GM23338 (cell line): ENCODE results near the gene GADL1. TPM values are rescaled to one million over a fixed set of nuclear protein-coding genes. Genes with fewer than 3 reads are reported as not detected.

ENCODE experiments used
- CREB1 ChIP-seq: fragments of 250-450 bp; sonication (Bioruptor Pico); IDR thresholded peaks from 2 replicates; pipeline ENCODE4 v1.5.0; 2020; ENCODE audit warnings: low read depth, mild to moderate bottlenecking, moderate library complexity
- CTCF ChIP-seq, 2 experiments: fragments of 200-600 bp in 1 of 2; sonication (generic) in 1 of 2; conservative IDR thresholded peaks; 2 replicates each; pipeline versions ENCODE4 v1.5.1 to v1.6.1; 2016 to 2017; ENCODE audit warnings: antibody characterized with exemption in 2 of 2, low read depth in 2 of 2, mild to moderate bottlenecking in 2 of 2, moderate library complexity in 1 of 2
- ETS1 ChIP-seq: IDR thresholded peaks from 2 replicates; pipeline ENCODE4 v1.6.1; 2016; ENCODE audit warnings: antibody characterized with exemption
- EZH2phosphoT487 ChIP-seq: fragments of 200-600 bp; sonication (generic); IDR thresholded peaks from one replicate; pipeline ENCODE4 v1.8.1; 2018; ENCODE audit warnings: antibody characterized with exemption; ENCODE audit not compliant: unreplicated experiment
- JUNB ChIP-seq: IDR thresholded peaks from one replicate; pipeline ENCODE4 v1.6.1; 2016; ENCODE audit warnings: antibody characterized with exemption; ENCODE audit not compliant: unreplicated experiment
- REST ChIP-seq: IDR thresholded peaks from one replicate; pipeline ENCODE4 v1.6.1; 2018; ENCODE audit warnings: antibody characterized with exemption; ENCODE audit not compliant: unreplicated experiment
- ZNF462 ChIP-seq: fragments of 250-450 bp; sonication (Bioruptor Pico); IDR thresholded peaks from 2 replicates; pipeline ENCODE4 v1.5.0; 2020; ENCODE audit warnings: mild to moderate bottlenecking, moderate library complexity
- polyA plus RNA-seq: library from polyadenylated mRNA; unstranded; fragments of >200 nt; fragmentation: Nextera tagmentation; extraction: Ambion mirVana; gene quantifications from 2 replicates; pipeline ENCODE4 v1.2.1, GENCODE V29; 2016
- total RNA-seq: library from RNA; depleted of rRNA; stranded (reverse); fragments of >200 nt; shearing (Covaris generic); gene quantifications from 2 replicates; pipeline ENCODE4 v1.2.3, GENCODE V29; 2014

The GADL1 gene
- total and polyA plus RNA-seq, 2 experiments from 2014 or later = 0.35 to 0.50 TPM

GRCh38 chr3:30847592-30847991 is 46.9 kb downstream of the GADL1 start (continued):
- TF ChIP-seq ZNF462 (CRISPR knock-in tag) (no peak), CREB1 (CRISPR knock-in tag) (no peak), REST (no peak), EZH2phosphoT487 (no peak), CTCF (conservative IDR thresholded peaks at IDR 0.05; ENCODE audit: low read depth in 2 of 2) (no peak), ETS1 (no peak), JUNB (no peak)
